ENCODE results near the gene NDUFV2. TPM values are rescaled to one million over a fixed set of nuclear protein-coding genes. Genes with fewer than 3 reads are reported as not detected.

The NDUFV2 gene
- total and polyA plus RNA-seq, 2 of the 8 experiments (the other 6 are each of a cell fraction or from before 2014, with no cell fraction given): 90.8 to 191 TPM

- TF ChIP-seq, protein P1, sequence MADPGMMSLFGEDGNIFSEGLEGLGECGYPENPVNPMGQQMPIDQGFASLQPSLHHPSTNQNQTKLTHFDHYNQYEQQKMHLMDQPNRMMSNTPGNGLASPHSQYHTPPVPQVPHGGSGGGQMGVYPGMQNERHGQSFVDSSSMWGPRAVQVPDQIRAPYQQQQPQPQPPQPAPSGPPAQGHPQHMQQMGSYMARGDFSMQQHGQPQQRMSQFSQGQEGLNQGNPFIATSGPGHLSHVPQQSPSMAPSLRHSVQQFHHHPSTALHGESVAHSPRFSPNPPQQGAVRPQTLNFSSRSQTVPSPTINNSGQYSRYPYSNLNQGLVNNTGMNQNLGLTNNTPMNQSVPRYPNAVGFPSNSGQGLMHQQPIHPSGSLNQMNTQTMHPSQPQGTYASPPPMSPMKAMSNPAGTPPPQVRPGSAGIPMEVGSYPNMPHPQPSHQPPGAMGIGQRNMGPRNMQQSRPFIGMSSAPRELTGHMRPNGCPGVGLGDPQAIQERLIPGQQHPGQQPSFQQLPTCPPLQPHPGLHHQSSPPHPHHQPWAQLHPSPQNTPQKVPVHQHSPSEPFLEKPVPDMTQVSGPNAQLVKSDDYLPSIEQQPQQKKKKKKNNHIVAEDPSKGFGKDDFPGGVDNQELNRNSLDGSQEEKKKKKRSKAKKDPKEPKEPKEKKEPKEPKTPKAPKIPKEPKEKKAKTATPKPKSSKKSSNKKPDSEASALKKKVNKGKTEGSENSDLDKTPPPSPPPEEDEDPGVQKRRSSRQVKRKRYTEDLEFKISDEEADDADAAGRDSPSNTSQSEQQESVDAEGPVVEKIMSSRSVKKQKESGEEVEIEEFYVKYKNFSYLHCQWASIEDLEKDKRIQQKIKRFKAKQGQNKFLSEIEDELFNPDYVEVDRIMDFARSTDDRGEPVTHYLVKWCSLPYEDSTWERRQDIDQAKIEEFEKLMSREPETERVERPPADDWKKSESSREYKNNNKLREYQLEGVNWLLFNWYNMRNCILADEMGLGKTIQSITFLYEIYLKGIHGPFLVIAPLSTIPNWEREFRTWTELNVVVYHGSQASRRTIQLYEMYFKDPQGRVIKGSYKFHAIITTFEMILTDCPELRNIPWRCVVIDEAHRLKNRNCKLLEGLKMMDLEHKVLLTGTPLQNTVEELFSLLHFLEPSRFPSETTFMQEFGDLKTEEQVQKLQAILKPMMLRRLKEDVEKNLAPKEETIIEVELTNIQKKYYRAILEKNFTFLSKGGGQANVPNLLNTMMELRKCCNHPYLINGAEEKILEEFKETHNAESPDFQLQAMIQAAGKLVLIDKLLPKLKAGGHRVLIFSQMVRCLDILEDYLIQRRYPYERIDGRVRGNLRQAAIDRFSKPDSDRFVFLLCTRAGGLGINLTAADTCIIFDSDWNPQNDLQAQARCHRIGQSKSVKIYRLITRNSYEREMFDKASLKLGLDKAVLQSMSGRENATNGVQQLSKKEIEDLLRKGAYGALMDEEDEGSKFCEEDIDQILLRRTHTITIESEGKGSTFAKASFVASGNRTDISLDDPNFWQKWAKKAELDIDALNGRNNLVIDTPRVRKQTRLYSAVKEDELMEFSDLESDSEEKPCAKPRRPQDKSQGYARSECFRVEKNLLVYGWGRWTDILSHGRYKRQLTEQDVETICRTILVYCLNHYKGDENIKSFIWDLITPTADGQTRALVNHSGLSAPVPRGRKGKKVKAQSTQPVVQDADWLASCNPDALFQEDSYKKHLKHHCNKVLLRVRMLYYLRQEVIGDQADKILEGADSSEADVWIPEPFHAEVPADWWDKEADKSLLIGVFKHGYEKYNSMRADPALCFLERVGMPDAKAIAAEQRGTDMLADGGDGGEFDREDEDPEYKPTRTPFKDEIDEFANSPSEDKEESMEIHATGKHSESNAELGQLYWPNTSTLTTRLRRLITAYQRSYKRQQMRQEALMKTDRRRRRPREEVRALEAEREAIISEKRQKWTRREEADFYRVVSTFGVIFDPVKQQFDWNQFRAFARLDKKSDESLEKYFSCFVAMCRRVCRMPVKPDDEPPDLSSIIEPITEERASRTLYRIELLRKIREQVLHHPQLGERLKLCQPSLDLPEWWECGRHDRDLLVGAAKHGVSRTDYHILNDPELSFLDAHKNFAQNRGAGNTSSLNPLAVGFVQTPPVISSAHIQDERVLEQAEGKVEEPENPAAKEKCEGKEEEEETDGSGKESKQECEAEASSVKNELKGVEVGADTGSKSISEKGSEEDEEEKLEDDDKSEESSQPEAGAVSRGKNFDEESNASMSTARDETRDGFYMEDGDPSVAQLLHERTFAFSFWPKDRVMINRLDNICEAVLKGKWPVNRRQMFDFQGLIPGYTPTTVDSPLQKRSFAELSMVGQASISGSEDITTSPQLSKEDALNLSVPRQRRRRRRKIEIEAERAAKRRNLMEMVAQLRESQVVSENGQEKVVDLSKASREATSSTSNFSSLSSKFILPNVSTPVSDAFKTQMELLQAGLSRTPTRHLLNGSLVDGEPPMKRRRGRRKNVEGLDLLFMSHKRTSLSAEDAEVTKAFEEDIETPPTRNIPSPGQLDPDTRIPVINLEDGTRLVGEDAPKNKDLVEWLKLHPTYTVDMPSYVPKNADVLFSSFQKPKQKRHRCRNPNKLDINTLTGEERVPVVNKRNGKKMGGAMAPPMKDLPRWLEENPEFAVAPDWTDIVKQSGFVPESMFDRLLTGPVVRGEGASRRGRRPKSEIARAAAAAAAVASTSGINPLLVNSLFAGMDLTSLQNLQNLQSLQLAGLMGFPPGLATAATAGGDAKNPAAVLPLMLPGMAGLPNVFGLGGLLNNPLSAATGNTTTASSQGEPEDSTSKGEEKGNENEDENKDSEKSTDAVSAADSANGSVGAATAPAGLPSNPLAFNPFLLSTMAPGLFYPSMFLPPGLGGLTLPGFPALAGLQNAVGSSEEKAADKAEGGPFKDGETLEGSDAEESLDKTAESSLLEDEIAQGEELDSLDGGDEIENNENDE (IDR thresholded peaks at IDR 0.05; ENCODE audit: insufficient replicate concordance, low read length): no peak
- TF ChIP-seq CREB1 (IDR thresholded peaks at IDR 0.05) (peak; percentile 31; the same call in 1 of the 2 replicates), SIN3A (conservative IDR thresholded peaks at IDR 0.05 in 1 of 2, IDR thresholded peaks at IDR 0.05 in 1 of 2; ENCODE audit: low read depth in 1 of 2, low read length in 2 of 2) (peak; percentile 56 to 69; a peak in 1 of 4 replicates)
Measured at GRCh38 chr18:9137168-9138066, 34.9 kb downstream of the NDUFV2 start (continued).
